ENCODE data around the gene TBC1D24. TPM values are rescaled to one million over a fixed set of nuclear protein-coding genes. Genes with fewer than 3 reads are reported as not detected.

The TBC1D24 gene
- polyA plus RNA-seq, 1 experiment: 9.2 TPM

GRCh38 chr16:2465653-2466415, 9.1 kb upstream of the TBC1D24 start:
- Histone ChIP-seq H3K36me3 (ENCODE audit: control insufficient read depth, insufficient read depth, low read length) (no peaks in the 10 kb centered on the region; the same call in 1 of the 2 replicates), H3K4me3 (ENCODE audit: low read depth, low read length) (no peak overlapping the region), H3K27me3 (ENCODE audit: control insufficient read depth, insufficient read depth, low read length) (no peaks in the 10 kb centered on the region)
- TF ChIP-seq CTCF (IDR thresholded peaks at IDR 0.05; ENCODE audit: insufficient read depth, low read depth, low read length): 0 out of 2 replicates have a peak, but pooled peaks have one; percentile 21
- POLR2A ChIA-PET: no interaction called here
- CTCF ChIA-PET: no interaction called here
- DNase-seq (ENCODE audit: low read depth): no peak

GRCh38 chr16:2466667-2467527, 8.0 kb upstream of the TBC1D24 start:
- Histone ChIP-seq H3K27me3 (ENCODE audit: control insufficient read depth, insufficient read depth, low read length) (no peaks in the 10 kb centered on the region), H3K36me3 (ENCODE audit: control insufficient read depth, insufficient read depth, low read length) (no peaks in the 10 kb centered on the region; the same call in 1 of the 2 replicates), H3K4me3 (ENCODE audit: low read depth, low read length) (peak overlapping the region; percentile 50)
- POLR2A ChIA-PET: no interaction called here
- CTCF ChIA-PET: no interaction called here
- TF ChIP-seq CTCF (IDR thresholded peaks at IDR 0.05; ENCODE audit: insufficient read depth, low read depth, low read length): no peak
- DNase-seq (ENCODE audit: low read depth): no peak

GRCh38 chr16:2467528-2468232, 7.2 kb upstream of the TBC1D24 start:
- ChIA-PET CTCF (interaction anchor here (1.0 kb wide), 1 partner anchor 128 kb away, joined by 5 read pairs; the partner anchor contains the start of gene ABCA3), POLR2A (interaction anchor here (0.6 kb wide), 1 partner anchor 281 kb away, joined by 3 read pairs; no protein-coding TSS in a partner anchor)
- H3K27me3 ChIP-seq (ENCODE audit: control insufficient read depth, insufficient read depth, low read length): no peaks in the 10 kb centered on the region
- no peaks in the 10 kb centered on the region; the same call in 1 of the 2 replicates for H3K36me3 ChIP-seq (ENCODE audit: control insufficient read depth, insufficient read depth, low read length)
- peak overlapping the region; percentile 50 for H3K4me3 ChIP-seq (ENCODE audit: low read depth, low read length)
- no peak for TF ChIP-seq CTCF (IDR thresholded peaks at IDR 0.05; ENCODE audit: insufficient read depth, low read depth, low read length)
- DNase-seq (ENCODE audit: low read depth): no peak

GRCh38 chr16:2468233-2468724, 6.6 kb upstream of the TBC1D24 start:
- POLR2A ChIA-PET: interaction anchor here (0.6 kb wide), 1 partner anchor 232 kb away, joined by 4 read pairs; the partner anchor contains the start of gene DNASE1L2
- CTCF ChIA-PET: interaction anchor here (1.0 kb wide), 1 partner anchor 128 kb away, joined by 5 read pairs; the partner anchor contains the start of gene ABCA3
- no peak for TF ChIP-seq CTCF (IDR thresholded peaks at IDR 0.05; ENCODE audit: insufficient read depth, low read depth, low read length)
- Histone ChIP-seq H3K36me3 (ENCODE audit: control insufficient read depth, insufficient read depth, low read length) (no peaks in the 10 kb centered on the region; the same call in 1 of the 2 replicates), H3K27me3 (ENCODE audit: control insufficient read depth, insufficient read depth, low read length) (no peaks in the 10 kb centered on the region), H3K4me3 (ENCODE audit: low read depth, low read length) (peak overlapping the region; percentile 50)
- no peak for DNase-seq (ENCODE audit: low read depth)

All from BJ (cell line).